Measurements from ENCODE around the gene NAT16. TPM values are rescaled to one million over a fixed set of nuclear protein-coding genes. Genes with fewer than 3 reads are reported as not detected.
A peak's percentile ranks its signal among the peaks of the same experiment; 100 is the strongest.

NAT16 gene
- total and polyA plus RNA-seq, 2 of the 13 experiments (the other 11 are each of a cell fraction or from before 2014, with no cell fraction given): 0.04 TPM; not detected in 1

- TF ChIP-seq ZNF749 (CRISPR knock-in tag; IDR thresholded peaks at IDR 0.05; ENCODE audit: borderline replicate concordance) (0 out of 2 replicates have a peak, but pooled peaks have one; percentile 36), ETS1 (CRISPR knock-in tag; IDR thresholded peaks at IDR 0.05) (no peak; the same call in 1 of the 2 replicates), ZNF878 (CRISPR knock-in tag; IDR thresholded peaks at IDR 0.05) (0 out of 2 replicates have a peak, but pooled peaks have one; percentile 42), HDAC6 (IDR thresholded peaks at IDR 0.05; ENCODE audit: low read depth, low read length) (no peak), KAT7 (CRISPR knock-in tag; IDR thresholded peaks at IDR 0.05; ENCODE audit: borderline replicate concordance) (no peak), ZXDC (CRISPR knock-in tag; IDR thresholded peaks at IDR 0.05) (no peak), TFDP2 (CRISPR knock-in tag; IDR thresholded peaks at IDR 0.05) (peak; percentile 73), KLF6 (CRISPR knock-in tag; IDR thresholded peaks at IDR 0.05) (peak; percentile 48; the same call in 1 of the 2 replicates), ETV5 (CRISPR knock-in tag; IDR thresholded peaks at IDR 0.05; ENCODE audit: borderline replicate concordance) (no peak; the same call in 1 of the 2 replicates), ZNF570 (CRISPR knock-in tag; IDR thresholded peaks at IDR 0.05; ENCODE audit: borderline replicate concordance) (no peak), ZEB1 (IDR thresholded peaks at IDR 0.05; ENCODE audit: insufficient replicate concordance, low read depth) (no peak), ZBTB26 (CRISPR knock-in tag; IDR thresholded peaks at IDR 0.05; ENCODE audit: borderline replicate concordance) (no peak), ZZZ3 (CRISPR knock-in tag; IDR thresholded peaks at IDR 0.05; ENCODE audit: borderline replicate concordance) (0 out of 2 replicates have a peak, but pooled peaks have one; percentile 24), PLSCR1 (CRISPR knock-in tag; IDR thresholded peaks at IDR 0.05; ENCODE audit: borderline replicate concordance) (no peak)
Measured at GRCh38 chr7:101201695-101202602, 21.9 kb upstream of the NAT16 start (continued).
